Measurements from ENCODE around the gene TFAM.

TFAM gene

DNA sequence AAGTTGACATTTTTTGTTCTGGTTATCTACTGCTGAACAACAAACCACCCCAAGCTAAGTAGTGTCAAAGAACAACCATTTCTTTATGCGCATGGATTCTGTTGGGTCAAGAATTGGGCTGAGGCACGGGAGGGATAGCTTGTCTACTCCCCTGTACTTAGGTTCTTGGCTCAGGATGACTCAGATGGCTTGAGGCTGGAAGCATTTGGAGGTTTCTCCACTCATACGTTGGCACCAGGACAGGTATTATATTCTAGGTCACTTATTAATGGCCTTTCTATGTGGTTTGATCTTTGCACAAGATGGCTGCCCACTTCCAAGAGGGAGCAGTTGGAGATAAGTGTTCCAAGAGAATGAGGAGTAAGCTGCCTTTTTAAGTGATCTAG lies 11.8 kb upstream of the TFAM start:
- Histone ChIP-seq H3K9me3 (ENCODE audit: control insufficient read depth, insufficient read depth, low read depth, low read length) (no peaks in the 10 kb centered on the region), H3K27me3 (ENCODE audit: control insufficient read depth, insufficient read depth, low read length) (no peaks in the 10 kb centered on the region), H3K4me3 (ENCODE audit: low read depth, low read length) (no peak overlapping the region), H3K36me3 (ENCODE audit: control insufficient read depth, insufficient read depth, low read length) (0 out of 2 replicates have a peak, but pooled peaks cover 3% of the 10 kb centered on the region), H3K9ac (ENCODE audit: low read length) (no peak overlapping the region), H3K4me1 (ENCODE audit: control insufficient read depth, insufficient read depth, low read length) (no peaks in the 10 kb centered on the region), H3K27ac (ENCODE audit: low read depth, low read length) (no peak overlapping the region)

DNA sequence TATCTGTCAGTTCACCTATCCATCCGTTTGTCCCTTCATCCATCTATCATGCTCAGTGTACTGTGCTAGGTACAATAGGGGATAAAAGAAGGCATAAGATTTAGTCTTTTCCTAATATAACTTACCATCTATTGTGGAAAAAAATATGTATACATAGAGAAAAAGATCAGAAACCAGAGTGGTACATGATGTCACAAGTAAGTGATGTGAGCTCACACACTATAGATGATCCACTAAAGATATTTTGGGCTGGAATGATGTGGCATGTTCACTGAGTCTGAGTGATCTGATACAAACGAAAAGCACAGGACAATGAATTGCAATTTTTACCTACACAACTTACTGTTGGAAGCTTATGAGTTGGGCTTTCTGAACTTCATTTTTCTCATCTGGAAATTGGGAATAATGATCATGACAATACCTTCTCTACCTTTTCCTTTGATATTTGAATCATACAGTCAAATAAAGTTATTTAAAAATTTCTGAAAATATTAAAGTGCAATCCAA lies 2.7 kb upstream of the TFAM start:
- Histone ChIP-seq H3K9me3 (ENCODE audit: control insufficient read depth, insufficient read depth, low read depth, low read length) (no peaks in the 10 kb centered on the region), H3K36me3 (ENCODE audit: control insufficient read depth, insufficient read depth, low read length) (peaks cover 13% of the 10 kb centered on the region), H3K27me3 (ENCODE audit: control insufficient read depth, insufficient read depth, low read length) (no peaks in the 10 kb centered on the region), H3K4me1 (ENCODE audit: control insufficient read depth, insufficient read depth, low read length) (peaks cover 3% of the 10 kb centered on the region; the same call in 1 of the 2 replicates), H3K4me3 (ENCODE audit: low read depth, low read length) (no peak overlapping the region), H3K9ac (ENCODE audit: low read length) (no peak overlapping the region), H3K27ac (ENCODE audit: low read depth, low read length) (no peak overlapping the region)

DNA sequence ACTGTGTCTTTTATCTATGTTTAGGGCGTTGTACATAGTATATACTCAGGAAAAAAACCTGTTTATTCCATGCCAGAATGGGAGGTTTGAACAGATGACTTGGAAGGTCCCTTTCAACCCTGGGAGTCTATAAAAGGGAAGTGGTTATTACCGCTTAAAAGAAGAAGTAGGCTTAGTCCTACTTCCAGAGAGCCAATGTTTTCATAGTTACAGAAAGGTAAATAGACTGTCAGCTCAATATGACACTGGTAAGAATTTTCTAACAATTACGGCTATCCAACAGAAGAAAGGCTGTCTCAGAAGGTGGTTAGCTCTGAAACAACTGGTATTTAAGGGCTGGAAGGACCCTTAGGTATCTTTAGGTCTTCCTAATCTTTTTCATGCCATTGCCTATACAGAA lies 1.1 kb upstream of the TFAM start:
- Histone ChIP-seq H3K9me3 (ENCODE audit: control insufficient read depth, insufficient read depth, low read depth, low read length) (no peaks in the 10 kb centered on the region), H3K27ac (ENCODE audit: low read depth, low read length) (no peak overlapping the region), H3K4me3 (ENCODE audit: low read depth, low read length) (peak overlapping the region; percentile 93), H3K36me3 (ENCODE audit: control insufficient read depth, insufficient read depth, low read length) (peaks cover 28% of the 10 kb centered on the region), H3K9ac (ENCODE audit: low read length) (no peak overlapping the region), H3K27me3 (ENCODE audit: control insufficient read depth, insufficient read depth, low read length) (no peaks in the 10 kb centered on the region), H3K4me1 (ENCODE audit: control insufficient read depth, insufficient read depth, low read length) (peaks cover 3% of the 10 kb centered on the region; the same call in 1 of the 2 replicates)

DNA sequence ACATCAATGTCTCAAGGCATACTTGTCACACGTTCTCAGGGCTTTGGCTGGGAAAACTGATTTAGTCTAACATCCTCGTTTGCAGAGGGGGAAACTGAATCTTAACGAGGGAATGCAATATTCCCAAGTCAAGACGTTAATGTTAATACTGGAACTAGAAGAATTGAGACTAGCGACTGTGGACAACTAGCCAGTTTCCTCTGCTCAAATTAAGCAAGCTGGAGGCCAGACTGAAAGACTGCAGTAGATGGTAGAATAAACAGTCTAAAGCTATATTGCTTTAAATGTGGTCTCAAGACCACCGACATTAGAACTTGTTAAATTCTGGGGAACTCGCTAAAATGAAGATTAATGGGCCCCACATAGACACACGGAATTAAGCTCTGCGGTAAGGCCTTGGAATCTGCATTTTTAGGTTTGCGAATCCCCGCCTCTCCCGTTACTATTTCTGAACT lies 639 bp upstream of the TFAM start:
- Histone ChIP-seq H3K27ac (ENCODE audit: low read depth, low read length) (peak overlapping the region; percentile 83; the same call in 1 of the 2 replicates), H3K4me1 (ENCODE audit: control insufficient read depth, insufficient read depth, low read length) (peaks cover 3% of the 10 kb centered on the region; the same call in 1 of the 2 replicates), H3K9ac (ENCODE audit: low read length) (peak overlapping the region; percentile 97), H3K27me3 (ENCODE audit: control insufficient read depth, insufficient read depth, low read length) (no peaks in the 10 kb centered on the region), H3K4me3 (ENCODE audit: low read depth, low read length) (peak overlapping the region; percentile 93), H3K9me3 (ENCODE audit: control insufficient read depth, insufficient read depth, low read depth, low read length) (no peaks in the 10 kb centered on the region), H3K36me3 (ENCODE audit: control insufficient read depth, insufficient read depth, low read length) (peaks cover 33% of the 10 kb centered on the region)

DNA sequence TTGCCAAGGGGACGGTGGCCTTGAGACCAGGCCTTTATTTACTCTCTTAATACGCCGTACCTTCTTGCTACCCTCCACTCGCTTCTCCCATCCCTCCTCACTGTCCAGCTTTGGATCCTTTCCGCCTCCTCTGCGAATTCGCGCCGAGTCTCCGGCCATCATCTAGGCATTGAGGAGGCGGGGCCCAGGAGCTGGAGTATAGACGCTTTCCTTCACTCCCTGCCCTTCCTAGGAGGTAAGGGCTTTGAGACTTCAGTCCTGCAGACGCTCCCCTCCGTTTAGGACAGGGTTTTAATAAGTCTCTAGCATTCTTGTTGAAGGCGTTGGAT lies 538 bp downstream of the TFAM start:
- peak overlapping the region; percentile 93 for H3K4me3 ChIP-seq (ENCODE audit: low read depth, low read length)
- H3K27ac ChIP-seq (ENCODE audit: low read depth, low read length) = peak overlapping the region; percentile 83
- peaks cover 3% of the 10 kb centered on the region; the same call in 1 of the 2 replicates for H3K4me1 ChIP-seq (ENCODE audit: control insufficient read depth, insufficient read depth, low read length)
- H3K27me3 ChIP-seq (ENCODE audit: control insufficient read depth, insufficient read depth, low read length) = no peaks in the 10 kb centered on the region
- peak overlapping the region; percentile 97 for H3K9ac ChIP-seq (ENCODE audit: low read length)
- H3K9me3 ChIP-seq (ENCODE audit: control insufficient read depth, insufficient read depth, low read depth, low read length) = no peaks in the 10 kb centered on the region
- peaks cover 44% of the 10 kb centered on the region for H3K36me3 ChIP-seq (ENCODE audit: control insufficient read depth, insufficient read depth, low read length)

DNA sequence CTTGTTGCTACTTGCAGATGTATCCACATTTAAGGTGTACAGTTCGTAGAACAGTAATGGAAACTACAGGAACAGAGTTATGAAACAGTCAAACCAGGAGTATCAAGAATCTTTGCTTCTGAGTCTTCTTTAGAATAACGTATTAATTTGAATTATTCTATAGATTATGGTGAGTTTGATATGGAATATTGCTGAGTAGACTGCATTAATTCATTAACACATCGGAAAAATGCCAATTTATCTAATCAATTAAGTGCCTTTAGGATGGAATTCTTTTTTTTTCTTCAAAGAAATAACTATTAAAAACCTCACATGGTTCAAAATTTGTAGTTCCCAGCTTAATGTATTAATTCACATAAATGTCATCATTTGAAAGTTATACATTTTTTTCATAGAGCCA lies 3.8 kb downstream of the TFAM start:
- H3K4me3 ChIP-seq (ENCODE audit: low read depth, low read length) = no peak overlapping the region
- H3K27me3 ChIP-seq (ENCODE audit: control insufficient read depth, insufficient read depth, low read length) = no peaks in the 10 kb centered on the region
- H3K27ac ChIP-seq (ENCODE audit: low read depth, low read length) = no peak overlapping the region
- H3K4me1 ChIP-seq (ENCODE audit: control insufficient read depth, insufficient read depth, low read length) = peaks cover 3% of the 10 kb centered on the region; the same call in 1 of the 2 replicates
- H3K9me3 ChIP-seq (ENCODE audit: control insufficient read depth, insufficient read depth, low read depth, low read length) = no peaks in the 10 kb centered on the region
- no peak overlapping the region for H3K9ac ChIP-seq (ENCODE audit: low read length)
- peaks cover 68% of the 10 kb centered on the region for H3K36me3 ChIP-seq (ENCODE audit: control insufficient read depth, insufficient read depth, low read length)

DNA sequence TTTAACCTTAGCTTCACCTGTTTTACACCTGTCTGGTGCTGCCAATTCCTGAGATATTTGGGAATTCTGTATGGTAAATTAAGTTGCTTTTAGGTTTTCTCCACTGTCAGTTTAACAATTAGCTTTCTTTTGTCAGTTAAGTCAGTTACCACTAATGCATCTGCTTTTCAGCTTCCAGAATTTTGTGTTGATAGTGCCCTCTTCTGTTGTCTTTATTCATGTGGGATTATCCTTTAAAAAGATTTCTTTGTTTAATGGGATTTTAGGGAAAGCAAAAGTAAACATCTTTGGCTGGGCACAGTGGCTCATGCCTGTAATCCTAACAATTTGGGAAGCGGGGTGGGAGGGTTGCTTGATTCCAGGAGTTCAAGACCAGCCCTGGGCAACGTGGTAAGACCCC lies 8.1 kb downstream of the TFAM start:
- no peak overlapping the region for H3K4me3 ChIP-seq (ENCODE audit: low read depth, low read length)
- no peaks in the 10 kb centered on the region for H3K9me3 ChIP-seq (ENCODE audit: control insufficient read depth, insufficient read depth, low read depth, low read length)
- peaks cover 90% of the 10 kb centered on the region for H3K36me3 ChIP-seq (ENCODE audit: control insufficient read depth, insufficient read depth, low read length)
- H3K4me1 ChIP-seq (ENCODE audit: control insufficient read depth, insufficient read depth, low read length) = no peaks in the 10 kb centered on the region
- no peaks in the 10 kb centered on the region for H3K27me3 ChIP-seq (ENCODE audit: control insufficient read depth, insufficient read depth, low read length)
- no peak overlapping the region for H3K27ac ChIP-seq (ENCODE audit: low read depth, low read length)
- no peak overlapping the region for H3K9ac ChIP-seq (ENCODE audit: low read length)

DNA sequence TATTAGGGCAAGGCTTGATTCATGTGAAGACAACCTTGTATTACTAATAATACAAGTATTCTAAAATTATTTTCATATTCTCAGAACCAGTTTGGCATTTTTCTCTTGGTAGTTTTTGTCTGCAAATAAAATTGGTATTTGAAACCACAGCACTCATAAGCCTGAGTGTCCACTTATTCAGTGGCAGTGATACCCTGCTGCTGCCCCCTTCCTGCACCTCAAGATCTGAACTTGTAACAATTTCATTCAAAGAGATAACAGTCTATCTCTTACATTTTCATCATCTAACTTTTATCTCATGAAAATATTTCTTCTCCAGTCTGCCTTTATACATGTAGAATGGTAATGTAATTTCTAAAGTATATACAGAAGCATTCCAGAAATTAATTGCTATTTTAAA lies 9.3 kb downstream of the TFAM start:
- H3K36me3 ChIP-seq (ENCODE audit: control insufficient read depth, insufficient read depth, low read length) = peaks cover 85% of the 10 kb centered on the region
- H3K9ac ChIP-seq (ENCODE audit: low read length) = no peak overlapping the region
- no peak overlapping the region for H3K27ac ChIP-seq (ENCODE audit: low read depth, low read length)
- H3K4me1 ChIP-seq (ENCODE audit: control insufficient read depth, insufficient read depth, low read length) = no peaks in the 10 kb centered on the region
- H3K9me3 ChIP-seq (ENCODE audit: control insufficient read depth, insufficient read depth, low read depth, low read length) = no peaks in the 10 kb centered on the region
- no peaks in the 10 kb centered on the region for H3K27me3 ChIP-seq (ENCODE audit: control insufficient read depth, insufficient read depth, low read length)
- no peak overlapping the region for H3K4me3 ChIP-seq (ENCODE audit: low read depth, low read length)

DNA sequence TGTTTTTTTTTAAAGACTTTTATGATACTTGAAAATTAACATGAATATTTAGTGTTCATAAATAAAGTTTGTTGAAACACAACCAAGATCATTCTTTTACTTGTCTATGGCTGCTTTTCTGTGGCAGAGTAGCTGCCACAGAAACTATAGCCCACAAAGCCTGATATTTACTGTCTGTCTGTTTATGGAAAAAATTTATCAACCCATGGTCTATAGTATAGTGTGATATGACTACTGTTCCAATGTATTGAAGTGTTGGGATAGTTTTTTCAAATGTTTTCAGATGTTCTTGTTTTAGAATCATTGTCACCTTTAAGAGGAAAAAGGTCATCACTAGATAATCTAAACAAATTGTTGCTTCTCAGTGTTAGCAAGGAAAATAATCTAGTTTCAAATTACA lies 10.8 kb downstream of the TFAM start:
- no peaks in the 10 kb centered on the region for H3K4me1 ChIP-seq (ENCODE audit: control insufficient read depth, insufficient read depth, low read length)
- no peak overlapping the region for H3K4me3 ChIP-seq (ENCODE audit: low read depth, low read length)
- H3K36me3 ChIP-seq (ENCODE audit: control insufficient read depth, insufficient read depth, low read length) = peaks cover 73% of the 10 kb centered on the region
- H3K9ac ChIP-seq (ENCODE audit: low read length) = no peak overlapping the region
- no peaks in the 10 kb centered on the region for H3K9me3 ChIP-seq (ENCODE audit: control insufficient read depth, insufficient read depth, low read depth, low read length)
- H3K27me3 ChIP-seq (ENCODE audit: control insufficient read depth, insufficient read depth, low read length) = no peaks in the 10 kb centered on the region
- H3K27ac ChIP-seq (ENCODE audit: low read depth, low read length) = no peak overlapping the region

DNA sequence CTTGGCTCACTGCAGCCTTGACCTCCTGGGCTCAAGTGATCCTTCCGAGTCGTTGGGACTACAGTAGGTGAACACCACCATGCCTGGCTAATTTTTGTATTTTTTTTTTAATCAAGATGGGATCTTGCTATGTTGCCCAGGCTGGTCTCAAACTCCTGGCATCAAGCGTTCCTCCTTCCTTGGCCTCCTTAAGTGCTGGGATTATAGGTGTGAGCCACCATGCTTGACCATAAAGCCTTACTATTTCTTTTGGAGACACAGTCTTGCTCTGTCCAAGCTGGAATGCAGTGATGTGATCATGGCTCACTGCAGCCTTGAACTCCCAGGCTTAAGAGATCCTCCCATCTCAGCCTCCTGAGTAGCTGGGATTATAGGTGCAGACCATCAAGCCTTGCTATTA lies 12.6 kb downstream of the TFAM start:
- H3K4me3 ChIP-seq (ENCODE audit: low read depth, low read length) = no peak overlapping the region
- no peak overlapping the region for H3K27ac ChIP-seq (ENCODE audit: low read depth, low read length)
- H3K9ac ChIP-seq (ENCODE audit: low read length) = no peak overlapping the region
- H3K27me3 ChIP-seq (ENCODE audit: control insufficient read depth, insufficient read depth, low read length) = no peaks in the 10 kb centered on the region
- H3K9me3 ChIP-seq (ENCODE audit: control insufficient read depth, insufficient read depth, low read depth, low read length) = no peaks in the 10 kb centered on the region
- peaks cover 61% of the 10 kb centered on the region for H3K36me3 ChIP-seq (ENCODE audit: control insufficient read depth, insufficient read depth, low read length)
- no peaks in the 10 kb centered on the region for H3K4me1 ChIP-seq (ENCODE audit: control insufficient read depth, insufficient read depth, low read length)

DNA sequence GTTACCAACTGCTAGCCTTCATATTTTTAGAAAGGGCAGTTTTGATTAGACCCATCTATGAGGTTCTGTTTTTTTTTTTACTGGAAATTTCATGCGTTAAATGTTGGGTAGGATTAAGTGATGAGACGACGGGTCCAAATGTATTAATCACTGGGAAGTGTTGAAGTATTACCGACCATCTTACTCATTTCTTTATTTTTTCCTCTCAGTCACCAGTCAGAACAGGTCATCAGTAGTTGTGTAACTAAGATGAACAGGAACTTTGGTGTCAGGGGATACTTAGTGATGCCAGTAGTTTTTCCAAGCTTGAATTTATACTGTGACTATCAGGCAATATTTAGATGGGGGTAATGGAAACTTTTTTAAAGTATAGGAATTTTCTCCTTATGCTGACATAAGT lies 14.2 kb downstream of the TFAM start:
- no peaks in the 10 kb centered on the region for H3K4me1 ChIP-seq (ENCODE audit: control insufficient read depth, insufficient read depth, low read length)
- H3K27ac ChIP-seq (ENCODE audit: low read depth, low read length) = no peak overlapping the region
- no peak overlapping the region for H3K4me3 ChIP-seq (ENCODE audit: low read depth, low read length)
- peaks cover 47% of the 10 kb centered on the region for H3K36me3 ChIP-seq (ENCODE audit: control insufficient read depth, insufficient read depth, low read length)
- no peaks in the 10 kb centered on the region for H3K9me3 ChIP-seq (ENCODE audit: control insufficient read depth, insufficient read depth, low read depth, low read length)
- no peaks in the 10 kb centered on the region for H3K27me3 ChIP-seq (ENCODE audit: control insufficient read depth, insufficient read depth, low read length)
- no peak overlapping the region for H3K9ac ChIP-seq (ENCODE audit: low read length)

DNA sequence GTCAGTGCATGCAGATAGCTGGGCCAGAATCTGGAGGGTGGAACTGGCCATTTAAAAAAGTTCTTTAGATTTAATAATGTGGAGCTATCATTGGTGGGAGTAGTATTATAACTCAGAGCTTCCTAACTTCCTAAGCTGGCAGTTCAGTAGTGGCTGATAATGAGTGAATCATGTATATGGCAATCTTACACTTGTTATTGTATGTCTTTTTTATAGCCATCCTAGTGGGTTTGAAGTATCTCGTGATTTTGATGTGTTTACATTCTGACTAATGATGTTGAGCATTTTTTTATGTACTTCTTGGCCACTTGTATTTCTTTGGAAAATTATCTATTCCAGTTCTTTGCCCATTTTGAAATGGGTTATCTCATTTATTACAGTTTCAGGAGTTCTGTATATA lies 15.4 kb downstream of the TFAM start:
- Histone ChIP-seq H3K4me3 (ENCODE audit: low read depth, low read length) (no peak overlapping the region), H3K9ac (ENCODE audit: low read length) (no peak overlapping the region), H3K27me3 (ENCODE audit: control insufficient read depth, insufficient read depth, low read length) (no peaks in the 10 kb centered on the region), H3K27ac (ENCODE audit: low read depth, low read length) (no peak overlapping the region), H3K9me3 (ENCODE audit: control insufficient read depth, insufficient read depth, low read depth, low read length) (no peaks in the 10 kb centered on the region), H3K4me1 (ENCODE audit: control insufficient read depth, insufficient read depth, low read length) (no peaks in the 10 kb centered on the region), H3K36me3 (ENCODE audit: control insufficient read depth, insufficient read depth, low read length) (peaks cover 36% of the 10 kb centered on the region)

All from HUES6 (cell line).